ENCODE measurements around the gene TPH2. TPM values are rescaled to one million over a fixed set of nuclear protein-coding genes. Genes with fewer than 3 reads are reported as not detected.

The TPH2 gene
- total and polyA plus RNA-seq, 2 of the 13 experiments (the other 11 are each of a cell fraction or from before 2014, with no cell fraction given), result not detected

DNA sequence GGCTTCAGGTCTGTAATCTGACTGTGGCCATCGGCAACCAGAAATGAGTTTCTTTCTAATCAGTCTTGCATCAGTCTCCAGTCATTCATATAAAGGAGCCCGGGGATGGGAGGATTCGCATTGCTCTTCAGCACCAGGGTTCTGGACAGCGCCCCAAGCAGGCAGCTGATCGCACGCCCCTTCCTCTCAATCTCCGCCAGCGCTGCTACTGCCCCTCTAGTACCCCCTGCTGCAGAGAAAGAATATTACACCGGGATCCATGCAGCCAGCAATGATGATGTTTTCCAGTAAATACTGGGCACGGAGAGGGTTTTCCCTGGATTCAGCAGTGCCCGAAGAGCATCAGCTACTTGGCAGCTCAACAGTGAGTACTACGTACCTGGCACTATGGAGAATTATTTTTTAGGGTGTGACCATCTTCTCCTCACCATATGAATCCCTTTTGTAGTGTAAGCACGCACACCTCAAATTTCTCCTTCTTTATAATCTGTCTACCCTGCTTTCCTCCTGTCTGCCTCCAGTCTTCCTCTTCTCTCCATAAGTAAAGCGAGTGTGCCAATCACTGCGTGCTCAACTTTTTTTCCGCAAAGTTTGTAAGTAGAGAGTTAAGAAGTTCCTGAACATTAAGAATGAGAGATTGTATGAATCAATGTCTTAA lies at the start of gene TPH2 (continued):
- no peak; the same call in 1 of the 2 replicates for TF ChIP-seq TP53 (CRISPR knock-in tag; conservative IDR thresholded peaks at IDR 0.05)
- no peak for TF ChIP-seq ZFYVE20 (CRISPR knock-in tag; IDR thresholded peaks at IDR 0.05; ENCODE audit: borderline replicate concordance, low read depth)
- TF ChIP-seq MED13 (CRISPR knock-in tag; IDR thresholded peaks at IDR 0.05), result 0 out of 2 replicates have a peak, but pooled peaks have one; percentile 32
- TF ChIP-seq HES4 (CRISPR knock-in tag; IDR thresholded peaks at IDR 0.05; ENCODE audit: borderline replicate concordance), result peak; percentile 74; the same call in 1 of the 2 replicates
- no peak for TF ChIP-seq ELF4 (CRISPR knock-in tag; IDR thresholded peaks at IDR 0.05; ENCODE audit: borderline replicate concordance)
- no peak for TF ChIP-seq ZNF230 (CRISPR knock-in tag; IDR thresholded peaks at IDR 0.05)
- TF ChIP-seq ZNF331 (CRISPR knock-in tag; IDR thresholded peaks at IDR 0.05), result peak; percentile 85
- TF ChIP-seq, protein P1, sequence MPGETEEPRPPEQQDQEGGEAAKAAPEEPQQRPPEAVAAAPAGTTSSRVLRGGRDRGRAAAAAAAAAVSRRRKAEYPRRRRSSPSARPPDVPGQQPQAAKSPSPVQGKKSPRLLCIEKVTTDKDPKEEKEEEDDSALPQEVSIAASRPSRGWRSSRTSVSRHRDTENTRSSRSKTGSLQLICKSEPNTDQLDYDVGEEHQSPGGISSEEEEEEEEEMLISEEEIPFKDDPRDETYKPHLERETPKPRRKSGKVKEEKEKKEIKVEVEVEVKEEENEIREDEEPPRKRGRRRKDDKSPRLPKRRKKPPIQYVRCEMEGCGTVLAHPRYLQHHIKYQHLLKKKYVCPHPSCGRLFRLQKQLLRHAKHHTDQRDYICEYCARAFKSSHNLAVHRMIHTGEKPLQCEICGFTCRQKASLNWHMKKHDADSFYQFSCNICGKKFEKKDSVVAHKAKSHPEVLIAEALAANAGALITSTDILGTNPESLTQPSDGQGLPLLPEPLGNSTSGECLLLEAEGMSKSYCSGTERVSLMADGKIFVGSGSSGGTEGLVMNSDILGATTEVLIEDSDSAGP (CRISPR knock-in tag; IDR thresholded peaks at IDR 0.05; ENCODE audit: borderline replicate concordance), result peak; percentile 38; the same call in 1 of the 2 replicates
- TF ChIP-seq BCLAF1 (IDR thresholded peaks at IDR 0.05), result no peak
- no peak for TF ChIP-seq PTBP1 (IDR thresholded peaks at IDR 0.05; ENCODE audit: low read depth, low read length, poor library complexity, severe bottlenecking)
- TF ChIP-seq HMGXB4 (CRISPR knock-in tag; IDR thresholded peaks at IDR 0.05; ENCODE audit: borderline replicate concordance in 1 of 2, low read depth in 1 of 2), result peak; percentile 43 to 60; a peak in 2 of 4 replicates
- no peak for TF ChIP-seq ZNF337 (CRISPR knock-in tag; IDR thresholded peaks at IDR 0.05; ENCODE audit: borderline replicate concordance, low read depth)
- TF ChIP-seq, protein P2, sequence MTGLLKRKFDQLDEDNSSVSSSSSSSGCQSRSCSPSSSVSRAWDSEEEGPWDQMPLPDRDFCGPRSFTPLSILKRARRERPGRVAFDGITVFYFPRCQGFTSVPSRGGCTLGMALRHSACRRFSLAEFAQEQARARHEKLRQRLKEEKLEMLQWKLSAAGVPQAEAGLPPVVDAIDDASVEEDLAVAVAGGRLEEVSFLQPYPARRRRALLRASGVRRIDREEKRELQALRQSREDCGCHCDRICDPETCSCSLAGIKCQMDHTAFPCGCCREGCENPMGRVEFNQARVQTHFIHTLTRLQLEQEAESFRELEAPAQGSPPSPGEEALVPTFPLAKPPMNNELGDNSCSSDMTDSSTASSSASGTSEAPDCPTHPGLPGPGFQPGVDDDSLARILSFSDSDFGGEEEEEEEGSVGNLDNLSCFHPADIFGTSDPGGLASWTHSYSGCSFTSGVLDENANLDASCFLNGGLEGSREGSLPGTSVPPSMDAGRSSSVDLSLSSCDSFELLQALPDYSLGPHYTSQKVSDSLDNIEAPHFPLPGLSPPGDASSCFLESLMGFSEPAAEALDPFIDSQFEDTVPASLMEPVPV (CRISPR knock-in tag; IDR thresholded peaks at IDR 0.05), result no peak
- TF ChIP-seq CAMTA2 (CRISPR knock-in tag; IDR thresholded peaks at IDR 0.05; ENCODE audit: borderline replicate concordance), result no peak
- TF ChIP-seq, protein P3, sequence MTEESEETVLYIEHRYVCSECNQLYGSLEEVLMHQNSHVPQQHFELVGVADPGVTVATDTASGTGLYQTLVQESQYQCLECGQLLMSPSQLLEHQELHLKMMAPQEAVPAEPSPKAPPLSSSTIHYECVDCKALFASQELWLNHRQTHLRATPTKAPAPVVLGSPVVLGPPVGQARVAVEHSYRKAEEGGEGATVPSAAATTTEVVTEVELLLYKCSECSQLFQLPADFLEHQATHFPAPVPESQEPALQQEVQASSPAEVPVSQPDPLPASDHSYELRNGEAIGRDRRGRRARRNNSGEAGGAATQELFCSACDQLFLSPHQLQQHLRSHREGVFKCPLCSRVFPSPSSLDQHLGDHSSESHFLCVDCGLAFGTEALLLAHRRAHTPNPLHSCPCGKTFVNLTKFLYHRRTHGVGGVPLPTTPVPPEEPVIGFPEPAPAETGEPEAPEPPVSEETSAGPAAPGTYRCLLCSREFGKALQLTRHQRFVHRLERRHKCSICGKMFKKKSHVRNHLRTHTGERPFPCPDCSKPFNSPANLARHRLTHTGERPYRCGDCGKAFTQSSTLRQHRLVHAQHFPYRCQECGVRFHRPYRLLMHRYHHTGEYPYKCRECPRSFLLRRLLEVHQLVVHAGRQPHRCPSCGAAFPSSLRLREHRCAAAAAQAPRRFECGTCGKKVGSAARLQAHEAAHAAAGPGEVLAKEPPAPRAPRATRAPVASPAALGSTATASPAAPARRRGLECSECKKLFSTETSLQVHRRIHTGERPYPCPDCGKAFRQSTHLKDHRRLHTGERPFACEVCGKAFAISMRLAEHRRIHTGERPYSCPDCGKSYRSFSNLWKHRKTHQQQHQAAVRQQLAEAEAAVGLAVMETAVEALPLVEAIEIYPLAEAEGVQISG (CRISPR knock-in tag; IDR thresholded peaks at IDR 0.05), result peak; percentile 71

Data from HepG2 (cell line).